ENCODE measurements around the gene GAS7.

GAS7 gene

GRCh38 chr17:9987779-9988585, 210.4 kb downstream of the GAS7 start:
- in situ Hi-C loops (cut with MboI; ENCODE audit: low sequenced_read_pairs) = no loop called here

- in situ Hi-C loops (cut with MboI; ENCODE audit: low sequenced_read_pairs) = no loop called here
Observed at GRCh38 chr17:9986754-9987382, 211.5 kb downstream of the GAS7 start.

GRCh38 chr17:9985646-9986045, 212.8 kb downstream of the GAS7 start:
- in situ Hi-C loops (cut with MboI; ENCODE audit: low sequenced_read_pairs) = no loop called here

- in situ Hi-C loops (cut with MboI; ENCODE audit: low sequenced_read_pairs) = no loop called here
Observed at GRCh38 chr17:9984768-9985167, 213.6 kb downstream of the GAS7 start.

GRCh38 chr17:9982159-9982558, 216.2 kb downstream of the GAS7 start:
- in situ Hi-C loops (cut with MboI; ENCODE audit: low sequenced_read_pairs) = no loop called here

- in situ Hi-C loops (cut with MboI; ENCODE audit: low sequenced_read_pairs) = no loop called here
Observed at GRCh38 chr17:9981344-9981915, 217.0 kb downstream of the GAS7 start.

GRCh38 chr17:9979463-9979995, 218.9 kb downstream of the GAS7 start:
- in situ Hi-C loops (cut with MboI; ENCODE audit: low sequenced_read_pairs) = no loop called here

- in situ Hi-C loops (cut with MboI; ENCODE audit: low sequenced_read_pairs) = no loop called here
Observed at GRCh38 chr17:9977180-9977575, 221.2 kb downstream of the GAS7 start.

GRCh38 chr17:9976283-9977179, 221.9 kb downstream of the GAS7 start:
- in situ Hi-C loops (cut with MboI; ENCODE audit: low sequenced_read_pairs) = no loop called here

- in situ Hi-C loops (cut with MboI; ENCODE audit: low sequenced_read_pairs) = no loop called here
Observed at GRCh38 chr17:9974448-9975381, 223.7 kb downstream of the GAS7 start.

- in situ Hi-C loops (cut with MboI; ENCODE audit: low sequenced_read_pairs) = no loop called here
Observed at GRCh38 chr17:9973669-9974447, 224.5 kb downstream of the GAS7 start.

GRCh38 chr17:9971991-9972390, 226.4 kb downstream of the GAS7 start:
- in situ Hi-C loops (cut with MboI; ENCODE audit: low sequenced_read_pairs) = no loop called here

- in situ Hi-C loops (cut with MboI; ENCODE audit: low sequenced_read_pairs) = no loop called here
Observed at GRCh38 chr17:9969301-9969935, 229.0 kb downstream of the GAS7 start.

- in situ Hi-C loops (cut with MboI; ENCODE audit: low sequenced_read_pairs) = no loop called here
Observed at GRCh38 chr17:9968881-9969280, 229.5 kb downstream of the GAS7 start.

- in situ Hi-C loops (cut with MboI; ENCODE audit: low sequenced_read_pairs) = no loop called here
Observed at GRCh38 chr17:9968008-9968407, 230.4 kb downstream of the GAS7 start.

GRCh38 chr17:9959377-9959981, 238.9 kb downstream of the GAS7 start:
- in situ Hi-C loops (cut with MboI; ENCODE audit: low sequenced_read_pairs) = no loop called here

GRCh38 chr17:9958586-9959281, 239.7 kb downstream of the GAS7 start:
- in situ Hi-C loops (cut with MboI; ENCODE audit: low sequenced_read_pairs) = no loop called here

GRCh38 chr17:9957244-9957643, 241.2 kb downstream of the GAS7 start:
- in situ Hi-C loops (cut with MboI; ENCODE audit: low sequenced_read_pairs) = no loop called here
